SJCRH30 (cell line): Measurements from ENCODE around the gene TAF11L9. TPM values are rescaled to one million over a fixed set of nuclear protein-coding genes. Genes with fewer than 3 reads are reported as not detected.
"Not testable (repeated sequence)": the region's sequence is repeated elsewhere in the genome, so short reads cannot be mapped to it uniquely, and the experiment has no call there.

Experiments used
- DNase-seq, 2 experiments: peaks; one replicate each; pipeline ENCODE4 v3.0.0-alpha.2; 2015 to 2020
- H3K27ac ChIP-seq: fragments of 250-450 bp; sonication (Bioruptor Pico); 2 replicates; pipeline ENCODE4 v1.5.1; 2020; ENCODE audit warnings: mild to moderate bottlenecking, moderate library complexity
- H3K27me3 ChIP-seq: fragments of 250-450 bp; sonication (Bioruptor Pico); 2 replicates; pipeline ENCODE4 v1.5.1; 2020; ENCODE audit warnings: mild to moderate bottlenecking, moderate library complexity
- H3K36me3 ChIP-seq: fragments of 250-450 bp; sonication (Bioruptor Pico); 2 replicates; pipeline ENCODE4 v1.5.1; 2020; ENCODE audit warnings: mild to moderate bottlenecking, moderate library complexity
- H3K4me1 ChIP-seq: fragments of 250-450 bp; sonication (Bioruptor Pico); 2 replicates; pipeline ENCODE4 v1.5.1; 2020; ENCODE audit warnings: mild to moderate bottlenecking, moderate library complexity
- H3K4me3 ChIP-seq: fragments of 250-450 bp; sonication (Bioruptor Pico); 2 replicates; pipeline ENCODE4 v1.5.1; 2020; ENCODE audit warnings: mild to moderate bottlenecking, moderate library complexity
- H3K9me3 ChIP-seq: fragments of 250-450 bp; sonication (Bioruptor Pico); replicated peaks from 2 replicates; pipeline ENCODE4 v1.5.1; 2020; ENCODE audit warnings: mild to moderate bottlenecking, moderate library complexity
- total RNA-seq: library from RNA; depleted of rRNA; stranded (reverse); fragments of >200 nt; shearing (Covaris generic); gene quantifications from 2 replicates; pipeline ENCODE4 v1.2.3, GENCODE V29; 2014; rRNA removed

Gene TAF11L9
- not detected in 2 replicates for total RNA-seq

DNA sequence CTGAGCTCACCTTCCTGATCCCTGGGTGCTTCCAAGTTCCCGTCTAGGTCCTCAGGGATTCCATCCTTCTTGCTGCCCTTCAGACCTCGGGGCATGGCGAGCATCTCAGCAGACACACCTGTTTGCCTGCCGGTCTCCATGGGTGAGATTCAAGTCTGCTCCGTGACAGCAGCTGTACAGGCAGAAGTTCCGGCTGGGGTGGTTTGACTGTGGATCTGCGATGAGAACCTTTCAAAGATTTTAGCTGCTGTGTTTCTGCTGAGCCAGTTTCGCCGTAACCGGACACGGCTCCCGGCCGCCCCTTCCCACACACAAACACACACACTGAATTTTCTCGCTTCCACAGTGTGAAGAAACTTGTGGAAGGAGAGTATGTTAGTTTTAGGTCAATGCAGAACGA is at the start of gene TAF11L9:
TSS of gene TAF11L9 (minus strand) at position 140 of the 400 bp plus-strand sequence.
- not testable (repeated sequence) for H3K36me3 ChIP-seq, H3K9me3 ChIP-seq, DNase-seq, H3K27me3 ChIP-seq, H3K4me1 ChIP-seq, H3K4me3 ChIP-seq, H3K27ac ChIP-seq

DNA sequence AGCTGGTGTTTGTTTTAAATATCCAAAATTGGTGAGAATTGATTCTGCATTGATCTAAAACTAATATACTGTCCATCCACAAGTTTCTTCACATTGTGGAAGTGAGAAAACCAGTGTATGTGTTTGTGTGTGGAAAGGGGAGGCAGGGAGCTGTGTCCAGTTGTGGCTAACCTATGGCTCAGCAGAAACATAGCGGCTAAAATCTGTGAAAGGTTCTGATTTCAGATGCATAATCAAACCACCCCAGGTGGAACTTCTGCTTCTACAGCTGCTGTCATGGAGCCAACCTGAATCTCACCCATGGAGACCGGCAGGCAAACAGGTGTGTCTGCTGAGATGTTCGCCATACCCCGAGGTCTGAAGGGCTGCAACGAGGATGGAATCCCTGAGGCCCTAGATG is 40.0 kb upstream of the TAF11L9 start, which contains the start of gene TAF11L14:
TSS of gene TAF11L14 (plus strand) at position 301 of the 400 bp plus-strand sequence.
- Histone ChIP-seq H3K36me3 (no peaks in the 10 kb centered on the region), H3K4me3 (no peak within 1 kb of the TSS), H3K27ac (no peak within 1 kb of the TSS), H3K27me3 (no peaks in the 10 kb centered on the region), H3K4me1 (no peaks in the 10 kb centered on the region), H3K9me3 (no peaks in the 10 kb centered on the region)
- no peak for DNase-seq

DNA sequence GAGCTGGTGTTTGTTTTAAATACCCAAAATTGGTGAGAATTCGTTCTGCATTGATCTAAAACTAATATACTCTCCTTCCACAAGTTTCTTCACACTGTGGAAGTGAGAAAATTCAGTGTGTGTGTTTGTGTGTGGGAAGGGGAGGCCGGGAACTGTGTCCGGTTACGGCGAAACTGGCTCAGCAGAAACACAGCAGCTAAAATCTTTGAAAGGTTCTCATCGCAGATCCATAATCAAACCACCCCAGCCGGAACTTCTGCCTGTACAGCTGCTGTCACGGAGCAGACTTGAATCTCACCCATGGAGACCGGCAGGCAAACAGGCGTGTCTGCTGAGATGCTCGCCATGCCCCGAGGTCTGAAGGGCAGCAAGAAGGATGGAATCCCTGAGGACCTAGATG is 37.6 kb upstream of the TAF11L9 start, which contains the start of gene TAF11L13:
TSS of gene TAF11L13 (plus strand) at position 301 of the 400 bp plus-strand sequence.
- not testable (repeated sequence) for H3K36me3 ChIP-seq, H3K27me3 ChIP-seq, H3K9me3 ChIP-seq, DNase-seq, H3K27ac ChIP-seq, H3K4me1 ChIP-seq, H3K4me3 ChIP-seq

GRCh38 chr5:17625686-17626085 is 31.5 kb upstream of the TAF11L9 start:
- Histone ChIP-seq H3K9me3 (no peaks in the 10 kb centered on the region), H3K36me3 (no peaks in the 10 kb centered on the region), H3K27ac (no peak overlapping the region), H3K4me3 (no peak overlapping the region), H3K27me3 (no peaks in the 10 kb centered on the region), H3K4me1 (no peaks in the 10 kb centered on the region)
- DNase-seq = no peak

- H3K9me3 ChIP-seq = no peaks in the 10 kb centered on the region
- no peaks in the 10 kb centered on the region for H3K27me3 ChIP-seq
- H3K4me1 ChIP-seq = no peaks in the 10 kb centered on the region
- DNase-seq = peak in 1 of 2 experiments; percentile 3
- no peak overlapping the region for H3K27ac ChIP-seq
- H3K36me3 ChIP-seq = no peaks in the 10 kb centered on the region
- H3K4me3 ChIP-seq = no peak overlapping the region
These were observed 26.4 kb upstream of the TAF11L9 start for GRCh38 chr5:17620627-17621026.

- Histone ChIP-seq H3K27ac (no peak overlapping the region), H3K9me3 (no peaks in the 10 kb centered on the region), H3K4me3 (no peak overlapping the region), H3K36me3 (no peaks in the 10 kb centered on the region), H3K27me3 (no peaks in the 10 kb centered on the region), H3K4me1 (no peaks in the 10 kb centered on the region)
- DNase-seq = no peak
These were observed 25.2 kb upstream of the TAF11L9 start for GRCh38 chr5:17619354-17619753.

DNA sequence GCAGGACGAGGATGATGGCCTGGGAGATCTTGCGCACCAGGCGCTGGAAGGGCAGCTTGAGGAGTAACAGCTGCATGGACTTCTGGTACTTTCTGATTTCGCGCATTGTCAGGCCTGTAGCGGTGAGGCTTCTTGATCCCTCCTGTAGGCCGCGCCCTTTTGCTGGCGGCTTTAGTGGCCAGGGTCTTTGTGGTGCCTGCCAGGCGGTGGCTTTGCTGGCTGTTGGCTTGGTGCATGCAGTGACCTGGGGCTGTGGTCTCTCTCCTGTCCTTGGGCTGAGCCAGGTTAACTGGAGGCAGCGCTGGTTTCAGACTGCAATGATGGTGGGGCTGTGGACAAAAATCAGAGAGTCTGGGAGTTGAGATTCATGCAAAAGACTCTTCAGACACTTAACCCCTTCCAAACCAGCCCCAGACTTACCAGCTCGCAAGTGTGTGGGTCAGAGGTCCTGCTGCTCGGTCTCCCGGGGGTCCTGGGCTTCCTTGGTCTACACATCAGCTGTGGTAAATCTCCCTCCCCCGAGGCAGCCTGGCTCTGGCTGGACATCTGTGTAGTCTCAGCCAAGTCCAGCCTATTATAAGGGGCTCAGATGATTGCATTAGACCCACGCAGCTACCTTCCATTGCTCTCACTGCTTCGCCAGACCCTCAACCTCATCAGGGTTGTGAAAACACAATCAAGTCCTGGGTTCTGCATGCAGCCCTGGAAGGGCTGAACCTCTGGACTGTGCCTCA is 20.8 kb upstream of the TAF11L9 start:
- Histone ChIP-seq H3K36me3 (no peaks in the 10 kb centered on the region), H3K27ac (no peak overlapping the region), H3K4me3 (no peak overlapping the region), H3K4me1 (no peaks in the 10 kb centered on the region), H3K27me3 (no peaks in the 10 kb centered on the region), H3K9me3 (no peaks in the 10 kb centered on the region)
- DNase-seq = no peak

GRCh38 chr5:17610092-17610491 is 15.9 kb upstream of the TAF11L9 start, which contains the start of gene TAF11L12:
Gene TAF11L12 (plus strand): TSS chr5:17610392.
- H3K36me3 ChIP-seq, H3K27ac ChIP-seq, H3K9me3 ChIP-seq, H3K4me3 ChIP-seq, DNase-seq, H3K27me3 ChIP-seq, H3K4me1 ChIP-seq: not testable (repeated sequence)

- not testable (repeated sequence) for H3K4me1 ChIP-seq, H3K27ac ChIP-seq, H3K4me3 ChIP-seq, H3K27me3 ChIP-seq, DNase-seq, H3K9me3 ChIP-seq, H3K36me3 ChIP-seq
These were observed 13.3 kb upstream of the TAF11L9 start for GRCh38 chr5:17607461-17607860.

DNA sequence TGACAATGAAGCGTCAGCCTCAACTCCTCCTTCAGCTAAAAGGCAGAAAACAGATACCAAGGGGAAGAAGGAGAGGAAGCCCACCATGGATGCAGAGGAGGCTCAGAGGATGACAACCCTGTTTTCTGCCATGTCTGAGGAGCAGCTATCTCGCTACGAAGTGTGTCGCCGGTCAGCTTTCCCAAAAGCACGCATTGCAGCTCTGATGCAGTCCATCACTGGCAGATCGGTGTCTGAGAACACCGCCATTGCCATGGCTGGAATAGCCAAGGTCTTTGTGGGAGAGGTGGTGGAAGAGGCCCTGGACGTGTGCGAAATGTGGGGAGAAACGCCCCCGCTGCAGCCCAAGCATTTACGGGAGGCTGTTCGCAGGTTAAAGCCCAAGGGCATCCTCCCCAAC is 10.8 kb upstream of the TAF11L9 start:
- H3K36me3 ChIP-seq = no peaks in the 10 kb centered on the region
- H3K4me3 ChIP-seq = no peak overlapping the region

GRCh38 chr5:17603880-17604279 is 9.7 kb upstream of the TAF11L9 start, which contains the start of gene TAF11L11:
Gene TAF11L11 (plus strand): TSS chr5:17604183.
- H3K9me3 ChIP-seq, H3K36me3 ChIP-seq, DNase-seq, H3K27ac ChIP-seq, H3K4me3 ChIP-seq, H3K27me3 ChIP-seq, H3K4me1 ChIP-seq: not testable (repeated sequence)

More for the DNA sequence above, 10.8 kb upstream of the TAF11L9 start:
- DNase-seq = no peak
- Histone ChIP-seq H3K27me3 (no peaks in the 10 kb centered on the region), H3K4me1 (no peaks in the 10 kb centered on the region), H3K9me3 (no peaks in the 10 kb centered on the region), H3K27ac (no peak overlapping the region)

- H3K27ac ChIP-seq, H3K9me3 ChIP-seq, DNase-seq, H3K4me3 ChIP-seq, H3K27me3 ChIP-seq, H3K36me3 ChIP-seq, H3K4me1 ChIP-seq: not testable (repeated sequence)
These were observed 3.5 kb upstream of the TAF11L9 start, which contains the start of gene TAF11L10 for GRCh38 chr5:17597728-17598127. Gene TAF11L10 (minus strand): TSS chr5:17597828.

GRCh38 chr5:17590860-17591259 is 3.3 kb downstream of the TAF11L9 start, which contains the start of gene TAF11L8:
Gene TAF11L8 (minus strand): TSS chr5:17590960.
- not testable (repeated sequence) for H3K9me3 ChIP-seq, H3K27me3 ChIP-seq, H3K4me3 ChIP-seq, H3K27ac ChIP-seq, DNase-seq, H3K4me1 ChIP-seq, H3K36me3 ChIP-seq

DNA sequence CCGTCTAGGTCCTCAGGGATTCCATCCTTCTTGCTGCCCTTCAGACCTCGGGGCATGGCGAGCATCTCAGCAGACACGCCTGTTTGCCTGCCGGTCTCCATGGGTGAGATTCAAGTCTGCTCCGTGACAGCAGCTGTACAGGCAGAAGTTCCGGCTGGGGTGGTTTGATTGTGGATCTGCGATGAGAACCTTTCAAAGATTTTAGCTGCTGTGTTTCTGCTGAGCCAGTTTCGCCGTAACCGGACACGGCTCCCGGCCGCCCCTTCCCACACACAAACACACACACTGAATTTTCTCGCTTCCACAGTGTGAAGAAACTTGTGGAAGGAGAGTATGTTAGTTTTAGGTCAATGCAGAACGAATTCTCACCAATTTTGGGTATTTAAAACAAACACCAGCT is 8.5 kb downstream of the TAF11L9 start, which contains the start of gene TAF11L7:
TSS of gene TAF11L7 (minus strand) at position 101 of the 400 bp plus-strand sequence.
- H3K27me3 ChIP-seq, H3K4me1 ChIP-seq, H3K36me3 ChIP-seq, H3K4me3 ChIP-seq, DNase-seq, H3K9me3 ChIP-seq, H3K27ac ChIP-seq: not testable (repeated sequence)
